Measurements from ENCODE around the gene INHBE. TPM values are rescaled to one million over a fixed set of nuclear protein-coding genes. Genes with fewer than 3 reads are reported as not detected.

Gene INHBE
- 3.5 and 6.2 TPM in 2 replicates for total RNA-seq

DNA sequence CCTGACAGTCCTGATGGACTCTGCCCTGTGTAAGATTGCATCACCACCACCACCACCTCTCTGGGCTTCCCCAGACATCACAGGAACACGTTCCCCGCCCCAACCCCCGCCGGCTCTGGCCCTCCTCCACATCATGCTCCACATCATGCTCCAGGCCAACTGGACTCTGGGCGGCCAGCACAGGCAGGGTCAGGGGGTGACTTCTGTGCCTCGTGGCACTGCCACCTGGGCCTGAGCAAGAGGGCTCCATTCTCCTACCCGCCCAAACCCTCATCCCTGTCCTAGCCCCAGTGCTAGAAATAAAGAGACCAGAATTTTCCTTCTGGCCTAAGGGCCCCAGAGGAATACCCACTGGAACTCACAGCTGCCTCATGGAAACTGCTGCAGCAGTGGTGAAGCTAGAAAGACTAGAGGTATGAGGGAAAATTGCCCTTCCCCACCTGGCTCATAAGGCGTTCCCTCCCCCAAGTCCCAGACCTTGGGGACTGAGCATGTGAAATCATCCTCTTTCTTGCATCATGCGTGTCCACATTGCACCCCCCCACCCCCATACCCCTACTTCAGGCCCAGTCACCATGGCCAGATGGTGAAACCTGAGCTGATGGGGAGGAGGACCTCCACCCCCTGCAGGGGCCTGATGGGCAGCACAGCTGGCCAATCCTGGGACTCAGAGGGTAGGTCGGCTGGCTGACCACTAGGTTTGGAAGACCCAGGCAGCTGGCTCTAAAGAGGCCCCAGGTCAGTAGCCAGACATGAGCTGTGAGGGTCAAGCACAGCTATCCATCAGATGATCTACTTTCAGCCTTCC, at the start of gene INHBE:
TSS of gene INHBE (plus strand) at position 742 of the 808 bp plus-strand sequence. CDS start 230 bp downstream, outside the sequence.

GRCh38 chr12:57430931-57431566, 24.1 kb upstream of the INHBE start, which contains the start of gene R3HDM2:
R3HDM2 (minus strand) TSS chr12:57431043; CDS start chr12:57310428, 120,615 bp downstream.

DNA sequence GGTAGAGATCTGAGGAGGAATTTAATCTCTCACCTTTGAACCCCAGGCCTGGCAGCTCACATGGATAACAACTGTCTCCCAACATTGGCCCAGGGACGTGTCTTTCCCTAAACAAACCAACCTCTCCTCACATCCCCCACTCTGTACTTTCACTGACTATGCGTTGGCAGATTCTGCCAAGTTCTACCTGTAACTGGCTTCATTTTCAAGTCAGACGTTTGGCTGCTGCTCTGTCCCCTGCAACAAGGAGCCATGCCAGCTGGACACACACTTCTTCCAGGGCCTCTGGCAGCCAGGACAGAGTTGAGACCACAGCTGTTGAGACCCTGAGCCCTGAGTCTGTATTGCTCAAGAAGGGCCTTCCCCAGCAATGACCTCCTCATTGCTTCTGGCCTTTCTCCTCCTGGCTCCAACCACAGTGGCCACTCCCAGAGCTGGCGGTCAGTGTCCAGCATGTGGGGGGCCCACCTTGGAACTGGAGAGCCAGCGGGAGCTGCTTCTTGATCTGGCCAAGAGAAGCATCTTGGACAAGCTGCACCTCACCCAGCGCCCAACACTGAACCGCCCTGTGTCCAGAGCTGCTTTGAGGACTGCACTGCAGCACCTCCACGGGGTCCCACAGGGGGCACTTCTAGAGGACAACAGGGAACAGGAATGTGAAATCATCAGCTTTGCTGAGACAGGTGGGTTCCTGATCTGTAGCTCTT, 20.4 kb upstream of the INHBE start, which contains the start of gene INHBC:
TSS of gene INHBC (plus strand) at position 268 of the 707 bp plus-strand sequence. CDS start at position 371, 103 bp downstream.

DNA sequence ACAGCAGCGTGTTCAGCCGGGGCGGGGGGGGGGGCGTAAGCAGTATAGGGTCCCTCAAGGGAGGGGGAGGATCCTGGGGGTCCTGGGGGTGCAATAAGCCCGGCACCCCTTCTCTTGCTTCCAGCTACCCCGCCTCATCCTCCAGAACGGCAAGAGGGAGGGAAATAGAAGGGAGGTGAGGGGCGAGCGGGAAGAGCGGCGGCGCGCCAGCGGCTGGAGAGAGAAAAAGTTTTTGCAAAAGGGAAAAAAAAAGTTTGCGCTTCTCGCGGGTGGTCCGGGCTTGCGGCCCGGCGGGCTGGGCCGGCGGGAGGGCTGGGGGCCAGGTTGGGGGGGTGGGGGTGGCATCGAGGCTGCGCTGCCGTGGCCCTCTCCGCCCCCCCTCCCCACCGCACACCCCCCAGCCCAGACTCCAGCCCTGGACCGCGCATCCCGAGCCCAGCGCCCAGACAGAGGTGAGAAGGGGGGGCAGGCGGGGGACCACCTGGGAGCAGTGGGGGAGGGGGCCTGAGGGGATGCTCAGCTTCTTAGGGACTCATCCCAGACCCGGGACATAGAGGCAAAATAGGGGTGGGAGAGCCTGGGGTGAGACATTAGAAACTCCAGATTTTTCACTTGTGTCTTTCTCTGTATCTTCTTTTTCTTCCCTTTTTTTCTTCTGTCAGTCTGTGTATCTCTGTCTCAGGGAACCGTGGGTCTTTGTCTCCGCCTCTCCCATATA, 4.8 kb downstream of the INHBE start, which contains the start of gene GLI1:
TSS of gene GLI1 (plus strand) at position 36 of the 718 bp plus-strand sequence. CDS start 3,907 bp downstream, outside the sequence.

DNA sequence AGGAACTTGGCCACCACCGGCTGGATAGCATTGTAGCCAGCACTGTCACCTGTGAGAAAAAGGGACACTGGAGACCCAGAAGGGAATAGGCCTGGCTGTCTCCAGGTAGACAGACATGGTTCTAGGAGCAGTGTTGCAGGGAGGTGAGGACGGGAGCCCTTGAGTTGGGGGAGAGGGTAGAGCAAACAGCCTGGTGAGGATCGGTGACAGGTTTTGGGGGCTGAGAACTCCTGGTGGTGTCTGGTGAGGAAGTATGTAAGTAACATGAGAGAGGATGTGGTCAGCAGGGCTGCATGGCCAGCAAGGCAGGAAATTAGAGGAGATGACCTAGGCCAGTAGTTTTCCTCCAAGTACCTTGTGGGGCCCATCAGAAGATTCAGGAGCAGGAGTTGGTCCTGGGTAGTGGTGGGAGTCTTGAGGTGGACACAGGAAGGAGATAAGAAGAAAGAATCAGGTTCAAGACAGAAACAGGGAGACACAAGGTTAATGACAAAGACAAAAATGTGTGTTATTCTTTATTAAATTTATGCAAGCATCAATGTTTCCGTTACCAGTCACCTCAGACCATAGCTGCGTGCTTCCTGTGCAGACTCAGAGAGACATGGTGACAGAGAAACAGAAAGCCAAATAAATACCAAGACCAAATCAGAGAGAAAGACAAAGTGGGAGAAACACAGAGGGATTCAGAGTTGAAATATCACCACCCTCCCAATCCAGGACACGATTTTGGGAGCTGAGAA, 24.4 kb downstream of the INHBE start, which contains the start of gene ARHGAP9:
TSS of gene ARHGAP9 (minus strand) at position 491 of the 740 bp plus-strand sequence. CDS start at position 31, 460 bp downstream.

DNA sequence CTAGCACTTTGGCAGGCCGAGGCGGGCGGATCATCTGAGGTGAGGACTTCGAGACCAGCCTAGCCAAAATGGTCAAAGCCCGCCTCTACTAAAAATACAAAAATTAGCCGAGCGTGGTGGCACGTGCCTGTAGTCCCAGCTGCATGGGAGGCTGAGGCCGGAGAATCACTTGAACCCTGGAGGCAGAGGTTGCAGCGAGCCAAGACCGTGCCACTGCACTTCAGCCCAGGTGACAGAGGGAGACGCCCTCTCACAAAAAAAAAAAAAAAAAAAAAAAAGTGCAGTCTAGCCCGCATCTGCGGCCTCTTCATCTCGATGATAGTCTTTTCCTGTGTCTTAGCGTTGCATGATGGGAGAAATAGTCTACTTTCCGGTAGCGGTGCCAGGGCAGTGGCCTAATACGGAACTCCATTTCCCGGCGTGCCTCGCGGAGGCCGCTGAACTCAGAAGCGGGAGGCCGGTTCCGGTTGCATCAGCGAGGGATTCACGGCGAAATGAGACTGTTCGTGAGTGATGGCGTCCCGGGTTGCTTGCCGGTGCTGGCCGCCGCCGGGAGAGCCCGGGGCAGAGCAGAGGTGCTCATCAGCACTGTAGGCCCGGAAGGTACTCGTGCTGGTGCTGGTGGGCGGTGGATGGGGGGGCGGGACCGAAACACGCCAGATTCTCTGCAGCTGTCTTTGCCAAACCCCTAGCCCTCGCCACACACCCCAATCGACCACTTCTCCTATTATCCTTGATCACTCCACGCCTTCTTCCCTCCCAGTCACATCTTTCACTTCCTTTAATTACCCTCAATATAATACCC, 32.7 kb downstream of the INHBE start, which contains the start of gene MARS1:
TSS of gene MARS1 (plus strand) at position 472 of the 805 bp plus-strand sequence. CDS start at position 495, 23 bp downstream.

Other genes with a start within 250 kb of the INHBE start
- gene NXPH4, start 238.5 kb upstream of the INHBE start, total RNA-seq = 0.71 and 1.2 TPM in 2 replicates
- 297 and 311 TPM in 2 replicates for gene SHMT2, start 225.6 kb upstream of the INHBE start, total RNA-seq
- gene STAC3, start 204.1 kb upstream of the INHBE start, total RNA-seq = 0.18 TPM in 1 of 2 replicates, not detected in the other
- 19.3 and 23.9 TPM in 2 replicates for gene R3HDM2, start 24.3 kb upstream of the INHBE start, total RNA-seq
- not detected in 2 replicates for gene INHBC, start 20.5 kb upstream of the INHBE start, total RNA-seq
- gene GLI1, start 4.5 kb downstream of the INHBE start, total RNA-seq = 1.4 and 3.7 TPM in 2 replicates
- 0.18 TPM in 1 of 2 replicates, not detected in the other for gene ARHGAP9, start 24.6 kb downstream of the INHBE start, total RNA-seq
- gene MARS1, start 32.8 kb downstream of the INHBE start, total RNA-seq = 166 and 202 TPM in 2 replicates
- gene DDIT3, start 65.2 kb downstream of the INHBE start, total RNA-seq = 32.9 and 42.7 TPM in 2 replicates
- 5.8 and 7.5 TPM in 2 replicates for gene MBD6, start 67.5 kb downstream of the INHBE start, total RNA-seq
- gene DCTN2, start 91.9 kb downstream of the INHBE start, total RNA-seq = 175 and 242 TPM in 2 replicates
- gene KIF5A, start 94.7 kb downstream of the INHBE start, total RNA-seq = 0.29 and 0.89 TPM in 2 replicates
- gene PIP4K2C, start 135.9 kb downstream of the INHBE start, total RNA-seq = 19.8 and 32.0 TPM in 2 replicates
- gene DTX3, start 149.5 kb downstream of the INHBE start, total RNA-seq = 29.4 and 33.7 TPM in 2 replicates
- 42.4 and 51.6 TPM in 2 replicates for gene ARHGEF25, start 156.1 kb downstream of the INHBE start, total RNA-seq
- gene B4GALNT1, start 177.9 kb downstream of the INHBE start, total RNA-seq = 1.9 and 8.4 TPM in 2 replicates
- gene OS9, start 238.8 kb downstream of the INHBE start, total RNA-seq = 207 and 276 TPM in 2 replicates

All from myometrial cell (primary cell).